NB4 (cell line): ENCODE results near the gene LRRIQ1.

Experiments used
- CTCF ChIP-seq: IDR thresholded peaks from one replicate; pipeline ENCODE4 v1.5.1; 2012; ENCODE audit warnings: low read depth, low read length
- MAX ChIP-seq: IDR thresholded peaks from 2 replicates; pipeline ENCODE4 v1.6.1; 2011; ENCODE audit warnings: low read depth, low read length
- POLR2A ChIP-seq: IDR thresholded peaks from 2 replicates; pipeline ENCODE4 v1.6.1; 2011; ENCODE audit warnings: mild to moderate bottlenecking; ENCODE audit not compliant: insufficient read length; ENCODE audit errors: extremely low read depth

GRCh38 chr12:85005615-85006014 is 30.5 kb upstream of the LRRIQ1 start:
- TF ChIP-seq CTCF: no peak
- no peak for TF ChIP-seq POLR2A
- TF ChIP-seq MAX: no peak
